Measurements from ENCODE around the gene KDELR3.

Gene KDELR3
- 0 to 0.84 (median 0.07) reads per million in 9 experiments for total RNA-seq

DNA sequence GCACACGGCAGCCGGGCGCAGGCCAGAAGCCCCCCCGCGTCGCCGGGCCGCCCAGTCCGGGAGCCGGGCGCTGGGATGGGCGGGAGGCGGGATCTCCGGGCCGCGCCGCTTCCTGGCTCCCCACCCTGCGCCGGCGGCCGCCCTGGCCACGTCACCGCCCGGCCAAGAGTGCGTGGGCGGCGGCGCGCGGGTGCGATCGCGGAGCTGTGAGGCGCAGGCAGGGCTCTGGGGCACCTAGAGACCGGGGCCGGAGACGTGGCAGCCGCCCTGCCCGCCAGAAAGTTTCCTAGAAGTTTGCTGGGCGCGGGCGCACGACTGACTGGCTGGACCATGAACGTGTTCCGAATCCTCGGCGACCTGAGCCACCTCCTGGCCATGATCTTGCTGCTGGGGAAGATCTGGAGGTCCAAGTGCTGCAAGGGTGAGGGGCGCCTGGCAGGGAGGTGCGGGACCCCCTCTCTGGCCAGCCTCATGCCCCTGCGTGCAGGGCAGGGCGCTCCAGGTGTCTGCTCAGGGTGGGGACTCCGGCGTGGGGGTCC, at the start of gene KDELR3:
Gene KDELR3 (plus strand): TSS at position 193 of the 539 bp plus-strand sequence. CDS start 138 bp downstream, at position 331.
- DNase-seq (peak in 2 of 3 experiments; percentile 22 to 35), ATAC-seq (replicated peaks) (peak; percentile 89)
- Mint-ChIP-seq H3K9me3 (no peaks in the 10 kb centered on the region), H3K4me1 (ENCODE audit: low read depth in 2 of 2) (peaks cover 7 to 8% of the 10 kb centered on the region in 2 donors), H3K27ac (peak within 1 kb of the TSS; percentile 42 to 70), H3K27me3 (peaks cover 35 to 53% of the 10 kb centered on the region in 2 donors), H3K4me3 (peak within 1 kb of the TSS; percentile 82 to 83), H3K36me3 (ENCODE audit: insufficient read depth) (peaks cover 5% of the 10 kb centered on the region)

GRCh38 chr22:38418589-38418988, 49.3 kb upstream of the KDELR3 start:
- no peak for DNase-seq
- Mint-ChIP-seq H3K27me3 (peaks cover 0 to 14% of the 10 kb centered on the region in 2 donors), H3K27ac (no peak overlapping the region), H3K9me3 (no peaks in the 10 kb centered on the region), H3K4me3 (no peak overlapping the region), H3K36me3 (ENCODE audit: insufficient read depth) (no peaks in the 10 kb centered on the region), H3K4me1 (ENCODE audit: low read depth in 2 of 2) (peaks cover 0 to 2% of the 10 kb centered on the region in 2 donors)
- no peak for ATAC-seq (replicated peaks)

- no peak overlapping the region for H3K27ac Mint-ChIP-seq
- H3K9me3 Mint-ChIP-seq, result no peaks in the 10 kb centered on the region
- ATAC-seq (replicated peaks) (no peak), DNase-seq (no peak)
- peaks cover 0 to 2% of the 10 kb centered on the region in 2 donors for H3K4me1 Mint-ChIP-seq (ENCODE audit: low read depth in 2 of 2)
- no peak overlapping the region for H3K4me3 Mint-ChIP-seq
- peaks cover 0 to 14% of the 10 kb centered on the region in 2 donors for H3K27me3 Mint-ChIP-seq
- H3K36me3 Mint-ChIP-seq (ENCODE audit: insufficient read depth), result no peaks in the 10 kb centered on the region
Measured at GRCh38 chr22:38419121-38419857, 48.6 kb upstream of the KDELR3 start.

DNA sequence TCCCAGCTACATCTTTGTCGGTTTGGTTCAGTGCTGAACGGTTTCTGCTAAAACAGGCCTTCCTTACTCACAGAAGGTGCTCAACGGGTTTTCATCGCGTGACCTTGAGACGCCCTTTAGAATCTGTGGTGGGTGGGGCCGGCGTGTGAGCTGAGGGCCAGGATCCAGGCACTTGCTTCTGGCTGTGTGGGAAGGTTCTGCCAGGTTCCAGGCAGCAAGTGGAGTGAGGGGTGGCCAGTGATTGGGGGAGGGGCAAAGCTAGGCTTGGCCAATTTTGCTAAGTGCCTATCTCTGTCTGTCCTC, 48.1 kb upstream of the KDELR3 start:
- no peak for ATAC-seq (replicated peaks)
- Mint-ChIP-seq H3K9me3 (no peaks in the 10 kb centered on the region), H3K36me3 (ENCODE audit: insufficient read depth) (no peaks in the 10 kb centered on the region), H3K4me1 (ENCODE audit: low read depth in 2 of 2) (peaks cover 0 to 3% of the 10 kb centered on the region in 2 donors), H3K4me3 (no peak overlapping the region), H3K27ac (no peak overlapping the region), H3K27me3 (peaks cover 0 to 19% of the 10 kb centered on the region in 2 donors)
- no peak for DNase-seq

DNA sequence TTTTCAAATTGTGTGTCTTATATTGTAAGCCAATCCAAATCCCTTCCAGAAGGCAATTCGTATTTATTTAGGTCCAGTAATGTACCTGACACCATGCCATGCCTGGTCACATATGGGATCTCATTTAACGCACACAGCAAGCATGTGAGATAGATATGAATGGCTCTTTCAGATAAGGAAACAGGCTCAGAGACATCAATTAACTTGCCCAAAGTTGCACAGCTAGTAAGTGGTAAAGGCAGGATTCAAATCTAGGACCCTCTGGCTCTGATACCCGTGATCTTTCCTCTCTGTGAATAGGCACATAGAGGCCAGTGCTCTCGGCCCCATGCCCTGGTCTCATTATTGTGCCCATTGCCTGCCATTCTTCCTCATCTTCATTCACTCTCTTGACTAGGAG, 47.2 kb upstream of the KDELR3 start:
- Mint-ChIP-seq H3K4me1 (ENCODE audit: low read depth in 2 of 2) (peaks cover 0 to 2% of the 10 kb centered on the region in 2 donors), H3K27ac (no peak overlapping the region), H3K4me3 (no peak overlapping the region), H3K36me3 (ENCODE audit: insufficient read depth) (no peaks in the 10 kb centered on the region), H3K27me3 (peaks cover 0 to 20% of the 10 kb centered on the region in 2 donors), H3K9me3 (no peaks in the 10 kb centered on the region)
- DNase-seq, result no peak
- ATAC-seq (replicated peaks), result no peak

DNA sequence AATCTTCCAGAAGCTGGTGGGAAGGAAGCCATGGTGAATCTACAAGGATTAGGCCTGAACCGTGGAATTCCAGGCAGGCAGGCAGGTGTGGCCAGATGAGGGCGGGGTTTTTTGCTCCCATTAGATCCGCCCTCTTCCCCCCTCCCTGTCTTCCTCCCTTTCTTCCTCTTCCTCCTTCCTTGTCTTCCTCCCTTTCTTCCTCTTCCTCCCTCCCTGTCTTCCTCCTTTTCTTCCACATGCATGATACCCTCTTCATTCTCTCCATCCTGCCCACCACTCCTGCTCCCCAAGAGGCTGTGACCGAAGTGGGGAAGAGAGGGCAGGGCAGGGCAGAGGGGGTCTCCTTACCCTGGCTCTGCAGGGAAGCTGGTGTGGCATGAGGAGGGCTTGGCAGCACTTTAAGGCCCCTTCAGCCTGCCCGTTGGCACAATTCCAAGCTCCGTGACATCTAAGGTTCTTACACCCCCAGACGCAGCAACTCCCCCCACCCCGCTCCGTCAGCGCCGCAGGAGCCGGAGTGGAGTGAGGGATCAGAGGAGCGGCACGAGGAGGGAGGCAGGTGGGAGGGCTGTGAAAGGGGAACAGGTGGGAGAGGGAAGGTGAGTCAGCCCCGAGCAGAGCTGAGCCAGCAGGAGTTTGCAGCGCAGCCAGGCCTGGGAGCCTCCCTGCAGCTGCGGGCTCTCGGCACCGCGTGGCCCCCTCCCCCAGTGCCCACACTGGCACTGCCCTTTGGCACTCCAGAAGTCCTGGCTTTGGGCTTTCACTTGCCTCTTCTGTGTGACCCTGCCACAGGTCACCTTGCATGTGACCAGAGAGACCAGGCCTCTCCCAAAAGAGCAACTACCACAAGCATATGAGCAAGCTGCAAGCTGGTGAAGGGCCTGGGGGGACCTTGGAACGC, 45.0 kb upstream of the KDELR3 start:
- Mint-ChIP-seq H3K27me3 (peaks cover 0 to 20% of the 10 kb centered on the region in 2 donors), H3K9me3 (no peaks in the 10 kb centered on the region), H3K27ac (no peak overlapping the region), H3K4me3 (no peak overlapping the region), H3K4me1 (ENCODE audit: low read depth in 2 of 2) (peaks cover 0 to 2% of the 10 kb centered on the region in 2 donors), H3K36me3 (ENCODE audit: insufficient read depth) (no peaks in the 10 kb centered on the region)
- DNase-seq (no peak), ATAC-seq (replicated peaks) (no peak)

GRCh38 chr22:38423512-38424503, 44.1 kb upstream of the KDELR3 start:
- Mint-ChIP-seq H3K36me3 (ENCODE audit: insufficient read depth) (no peaks in the 10 kb centered on the region), H3K9me3 (no peaks in the 10 kb centered on the region), H3K27me3 (peaks cover 0 to 20% of the 10 kb centered on the region in 2 donors), H3K4me3 (no peak overlapping the region), H3K4me1 (ENCODE audit: low read depth in 2 of 2) (peaks cover 0 to 2% of the 10 kb centered on the region in 2 donors), H3K27ac (no peak overlapping the region)
- ATAC-seq (replicated peaks), result no peak
- no peak for DNase-seq

DNA sequence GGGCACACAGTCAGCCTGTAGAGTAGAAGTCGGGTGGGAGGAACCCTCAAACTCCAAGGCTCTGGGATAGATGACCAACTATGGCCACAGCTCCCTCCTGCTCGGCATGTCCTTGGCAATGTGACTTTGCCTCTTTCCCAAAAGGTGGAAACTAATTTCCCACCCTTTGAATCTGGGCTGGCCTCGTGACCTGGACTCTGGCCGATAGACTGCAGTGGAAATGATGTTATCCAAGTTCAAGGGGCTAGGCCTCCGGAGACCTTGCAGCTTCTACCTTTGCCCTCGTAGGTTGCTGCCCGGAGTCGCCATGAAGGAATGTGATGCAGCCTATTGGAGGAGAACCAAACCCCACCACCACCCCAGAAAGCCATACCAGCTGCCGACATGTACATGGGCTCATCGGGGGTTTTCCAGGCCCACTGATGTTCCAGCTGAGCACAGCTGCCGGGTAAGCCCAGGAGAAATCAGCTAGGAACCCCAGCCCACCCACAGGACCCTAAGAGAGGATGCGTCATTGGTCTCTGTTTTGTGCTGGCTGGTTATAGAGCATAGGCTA, 43.3 kb upstream of the KDELR3 start:
- H3K4me3 Mint-ChIP-seq, result no peak overlapping the region
- H3K36me3 Mint-ChIP-seq (ENCODE audit: insufficient read depth), result no peaks in the 10 kb centered on the region
- H3K9me3 Mint-ChIP-seq, result no peaks in the 10 kb centered on the region
- peaks cover 0 to 2% of the 10 kb centered on the region in 2 donors for H3K4me1 Mint-ChIP-seq (ENCODE audit: low read depth in 2 of 2)
- ATAC-seq (replicated peaks) (no peak), DNase-seq (no peak)
- H3K27me3 Mint-ChIP-seq, result peaks cover 0 to 20% of the 10 kb centered on the region in 2 donors
- H3K27ac Mint-ChIP-seq, result no peak overlapping the region

DNA sequence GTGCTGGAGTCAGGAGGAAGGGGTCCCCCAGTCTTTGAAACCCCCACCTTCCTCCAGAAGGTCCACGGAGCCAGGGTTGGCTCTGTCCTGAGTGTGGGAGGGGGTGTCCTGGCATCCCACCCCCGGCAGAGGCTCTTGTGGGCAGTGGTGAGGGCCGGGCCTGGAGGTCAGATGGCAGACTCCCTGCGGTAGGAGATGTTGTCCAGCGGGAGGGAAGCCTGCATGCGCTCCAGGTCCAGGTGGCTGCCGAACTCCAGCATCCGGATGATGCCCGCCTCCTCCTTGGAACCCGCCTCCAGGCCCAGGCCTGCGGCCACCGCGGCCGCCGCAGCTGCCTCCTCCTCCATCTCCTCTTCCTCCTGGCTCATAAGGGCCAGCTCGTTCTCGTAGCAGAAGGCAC, 41.3 kb upstream of the KDELR3 start:
- H3K4me3 Mint-ChIP-seq, result no peak overlapping the region
- no peaks in the 10 kb centered on the region for H3K9me3 Mint-ChIP-seq
- peaks cover 0 to 2% of the 10 kb centered on the region in 2 donors for H3K4me1 Mint-ChIP-seq (ENCODE audit: low read depth in 2 of 2)
- H3K27ac Mint-ChIP-seq, result no peak overlapping the region
- ATAC-seq (replicated peaks) (no peak), DNase-seq (no peak)
- peaks cover 0 to 20% of the 10 kb centered on the region in 2 donors for H3K27me3 Mint-ChIP-seq
- no peaks in the 10 kb centered on the region for H3K36me3 Mint-ChIP-seq (ENCODE audit: insufficient read depth)

GRCh38 chr22:38427465-38427864, 40.4 kb upstream of the KDELR3 start:
- no peak overlapping the region for H3K4me3 Mint-ChIP-seq
- H3K36me3 Mint-ChIP-seq (ENCODE audit: insufficient read depth), result no peaks in the 10 kb centered on the region
- H3K9me3 Mint-ChIP-seq, result no peaks in the 10 kb centered on the region
- H3K27me3 Mint-ChIP-seq, result peaks cover 0 to 18% of the 10 kb centered on the region in 2 donors
- peaks cover 0 to 2% of the 10 kb centered on the region in 2 donors for H3K4me1 Mint-ChIP-seq (ENCODE audit: low read depth in 2 of 2)
- no peak overlapping the region for H3K27ac Mint-ChIP-seq
- ATAC-seq (replicated peaks) (no peak), DNase-seq (no peak)

GRCh38 chr22:38427940-38428339, 40.0 kb upstream of the KDELR3 start:
- H3K4me3 Mint-ChIP-seq, result no peak overlapping the region
- peaks cover 0 to 2% of the 10 kb centered on the region in 2 donors for H3K4me1 Mint-ChIP-seq (ENCODE audit: low read depth in 2 of 2)
- DNase-seq, result no peak
- no peaks in the 10 kb centered on the region for H3K9me3 Mint-ChIP-seq
- no peaks in the 10 kb centered on the region for H3K36me3 Mint-ChIP-seq (ENCODE audit: insufficient read depth)
- H3K27me3 Mint-ChIP-seq, result peaks cover 0 to 13% of the 10 kb centered on the region in 2 donors
- H3K27ac Mint-ChIP-seq, result no peak overlapping the region
- no peak for ATAC-seq (replicated peaks)

DNA sequence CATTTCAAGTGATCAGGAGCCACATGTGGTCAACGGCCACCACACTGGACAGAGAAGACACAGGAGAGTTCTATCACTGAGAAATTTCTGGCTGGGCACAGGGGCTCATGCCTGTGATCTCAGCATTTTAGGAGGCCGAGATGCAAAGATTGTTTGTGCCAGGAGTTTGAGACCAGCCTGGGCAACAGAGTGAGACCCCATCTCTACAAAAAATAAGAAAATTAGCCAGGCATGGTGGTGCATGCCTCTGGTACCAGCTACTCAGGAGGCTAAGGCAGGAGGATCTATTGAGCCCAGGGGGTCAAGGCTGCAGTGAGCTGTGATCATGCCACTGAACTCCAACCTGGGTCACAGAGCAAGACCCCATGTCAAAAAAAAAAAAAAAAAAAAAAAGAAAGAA, 39.2 kb upstream of the KDELR3 start:
- no peak overlapping the region for H3K27ac Mint-ChIP-seq
- H3K36me3 Mint-ChIP-seq (ENCODE audit: insufficient read depth), result no peaks in the 10 kb centered on the region
- peaks cover 0 to 2% of the 10 kb centered on the region in 2 donors for H3K4me1 Mint-ChIP-seq (ENCODE audit: low read depth in 2 of 2)
- H3K4me3 Mint-ChIP-seq, result no peak overlapping the region
- no peaks in the 10 kb centered on the region for H3K9me3 Mint-ChIP-seq
- peaks cover 0 to 9% of the 10 kb centered on the region in 2 donors for H3K27me3 Mint-ChIP-seq
- no peak for ATAC-seq (replicated peaks)
- DNase-seq, result no peak

All from effector memory CD8-positive, alpha-beta T cell (primary cell).